Urothelium cell line (cell line): ENCODE results near the gene PRKRIP1.
"Not testable (repeated sequence)": the region's sequence is repeated elsewhere in the genome, so short reads cannot be mapped to it uniquely, and the experiment has no call there.

Experiments used
- DNase-seq: peaks from one replicate; pipeline ENCODE4 v3.0.0; 2011; ENCODE audit warnings: low spot score, mixed read lengths
- FAIRE-seq: peaks from 2 replicates; lab custom pipeline; 2011; peaks lifted over from hg19 to GRCh38; lab: Jason Lieb, UNC

PRKRIP1 gene

GRCh38 chr7:102395873-102396709, at the start of gene PRKRIP1:
Gene PRKRIP1, plus strand, starts transcription at chr7:102396363. Its CDS starts 49 bp downstream, at chr7:102396412.
- DNase-seq: peak; percentile 96
- peak; percentile 17 for FAIRE-seq

GRCh38 chr7:102346983-102347382, 49.2 kb upstream of the PRKRIP1 start:
- not testable (repeated sequence) for DNase-seq, FAIRE-seq

- not testable (repeated sequence) for FAIRE-seq, DNase-seq
Observed at GRCh38 chr7:102356344-102356743, 39.8 kb upstream of the PRKRIP1 start, which contains the start of gene SPDYE6. Gene SPDYE6, minus strand, starts transcription at chr7:102356444. Its CDS starts 421 bp downstream, at chr7:102356023.

DNA sequence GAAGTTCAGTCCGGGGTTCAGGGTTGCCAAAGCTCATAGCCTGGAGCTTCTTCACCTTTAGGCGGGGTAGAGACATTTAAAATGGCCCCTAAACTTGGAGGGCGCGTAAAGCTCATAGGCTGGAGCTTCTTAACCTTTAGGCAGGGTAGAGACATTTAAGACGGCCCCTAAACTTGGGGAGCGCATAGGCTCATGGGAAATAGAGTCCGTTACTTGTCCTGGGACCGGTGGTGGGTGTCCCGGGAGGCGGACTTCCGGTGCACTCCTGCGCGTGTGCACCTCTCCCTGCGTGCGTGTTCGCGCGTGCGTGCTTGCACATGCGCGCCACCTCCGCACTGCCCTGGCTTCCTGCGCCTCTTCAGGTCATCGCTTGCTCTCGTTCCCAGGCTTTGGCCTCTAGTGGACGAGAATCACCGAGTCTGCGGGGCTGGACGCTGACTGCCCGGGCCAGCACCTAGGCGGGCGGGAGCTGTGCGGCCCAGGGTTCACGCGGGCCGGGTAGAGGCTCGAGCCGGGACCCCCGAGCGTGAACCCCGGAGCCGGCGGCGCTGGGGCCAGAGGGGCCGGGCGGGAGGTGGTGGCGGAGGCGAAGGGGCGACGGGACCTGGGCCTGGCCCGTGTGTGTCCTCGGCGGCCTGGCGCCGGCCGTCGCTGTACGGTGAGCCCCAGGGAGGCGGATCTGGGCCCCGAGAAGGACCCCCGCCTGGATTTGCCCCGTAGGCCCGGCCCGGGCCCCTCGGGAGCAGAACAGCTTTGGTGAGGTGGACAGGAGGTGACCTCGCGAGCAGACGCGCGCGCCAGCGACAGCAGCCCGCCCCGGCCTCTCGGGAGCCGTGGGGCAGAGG, 32.4 kb upstream of the PRKRIP1 start:
- DNase-seq: peak; percentile 94
- FAIRE-seq: not testable (repeated sequence)

GRCh38 chr7:102364394-102364886, 31.7 kb upstream of the PRKRIP1 start:
- not testable (repeated sequence) for FAIRE-seq, DNase-seq

- not testable (repeated sequence) for FAIRE-seq, DNase-seq
Observed at GRCh38 chr7:102365390-102365789, 30.8 kb upstream of the PRKRIP1 start.

GRCh38 chr7:102370038-102370437, 26.1 kb upstream of the PRKRIP1 start:
- not testable (repeated sequence) for FAIRE-seq, DNase-seq

DNA sequence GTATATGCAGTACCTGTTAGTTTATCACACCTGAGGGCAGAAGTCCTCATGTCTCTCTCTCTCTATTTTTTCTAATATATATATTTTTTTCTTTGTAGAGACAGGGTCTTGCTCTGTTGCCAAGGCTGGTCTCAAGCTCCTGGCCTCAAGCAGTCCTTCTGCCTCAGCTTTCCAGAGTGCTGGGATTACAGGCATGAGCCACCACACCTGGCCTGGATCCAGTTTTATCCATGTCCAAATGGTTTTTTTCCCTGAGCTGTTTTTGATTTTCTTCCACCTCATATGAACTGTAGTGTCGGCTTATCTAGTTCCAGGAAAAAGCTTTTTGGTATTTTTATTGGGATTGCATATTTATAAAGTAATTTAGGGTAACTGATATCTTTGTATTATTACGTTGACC, 23.4 kb upstream of the PRKRIP1 start:
- not testable (repeated sequence) for DNase-seq

DNA sequence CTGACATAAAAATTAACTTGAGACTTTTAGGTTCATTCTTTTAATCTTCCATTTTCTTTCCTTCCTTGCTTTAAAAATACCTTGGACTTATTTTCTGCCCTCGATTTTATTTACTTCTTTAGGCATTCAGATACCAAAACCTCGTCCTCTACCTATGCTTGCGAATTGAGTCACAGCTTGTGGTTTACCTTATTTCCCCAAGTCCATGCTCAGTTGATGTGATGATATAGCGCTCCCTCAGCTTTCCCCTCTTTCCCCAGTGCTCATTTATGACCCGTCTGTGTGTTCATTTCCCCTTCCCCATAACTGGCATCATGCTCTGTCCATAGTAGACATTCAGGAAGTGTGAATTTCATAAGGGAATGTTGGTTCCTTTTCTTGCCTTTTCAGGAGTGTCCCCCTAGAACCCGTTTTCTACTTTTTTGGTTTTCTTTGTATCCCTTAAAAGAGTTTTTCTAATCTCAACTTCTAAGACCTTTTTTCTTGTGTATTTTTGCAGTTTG, 19.1 kb upstream of the PRKRIP1 start:
- no peak for FAIRE-seq
- DNase-seq: no peak

More for the DNA sequence above, 23.4 kb upstream of the PRKRIP1 start:
- FAIRE-seq: not testable (repeated sequence)

- not testable (repeated sequence) for DNase-seq, FAIRE-seq
Observed at GRCh38 chr7:102380837-102381236, 15.3 kb upstream of the PRKRIP1 start.

DNA sequence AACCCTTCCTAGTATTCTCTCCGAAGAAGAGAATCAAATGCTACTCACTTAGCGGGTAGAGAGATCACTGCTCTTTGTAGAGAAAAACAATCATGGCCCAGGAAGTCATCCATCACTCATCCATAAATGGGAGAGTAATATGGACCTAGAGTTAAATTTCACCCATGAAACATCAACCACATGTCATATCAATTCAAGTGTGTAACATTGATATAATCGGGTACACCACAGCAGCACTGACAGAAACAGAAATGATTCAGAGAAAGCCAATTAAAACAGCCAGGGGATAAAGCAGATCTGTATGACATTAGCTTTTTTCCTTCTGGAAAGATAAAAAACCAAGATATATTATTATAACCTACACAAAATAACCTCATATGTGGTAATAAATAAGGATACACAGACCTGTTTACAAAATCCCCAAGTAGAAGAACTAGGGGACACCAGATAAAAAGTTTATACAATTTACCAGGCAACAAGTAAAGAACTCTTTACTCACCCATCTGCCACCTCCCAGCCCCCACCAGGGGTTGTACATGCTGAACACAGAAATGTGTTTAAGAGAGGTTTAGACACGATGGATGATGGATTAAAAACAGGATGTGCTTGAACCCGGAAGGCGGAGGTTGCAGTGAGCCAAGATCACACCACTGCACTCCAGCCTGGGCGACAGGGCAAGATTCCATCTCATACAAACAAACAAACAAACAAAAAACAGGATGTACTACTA, 14.3 kb upstream of the PRKRIP1 start:
- not testable (repeated sequence) for DNase-seq, FAIRE-seq

DNA sequence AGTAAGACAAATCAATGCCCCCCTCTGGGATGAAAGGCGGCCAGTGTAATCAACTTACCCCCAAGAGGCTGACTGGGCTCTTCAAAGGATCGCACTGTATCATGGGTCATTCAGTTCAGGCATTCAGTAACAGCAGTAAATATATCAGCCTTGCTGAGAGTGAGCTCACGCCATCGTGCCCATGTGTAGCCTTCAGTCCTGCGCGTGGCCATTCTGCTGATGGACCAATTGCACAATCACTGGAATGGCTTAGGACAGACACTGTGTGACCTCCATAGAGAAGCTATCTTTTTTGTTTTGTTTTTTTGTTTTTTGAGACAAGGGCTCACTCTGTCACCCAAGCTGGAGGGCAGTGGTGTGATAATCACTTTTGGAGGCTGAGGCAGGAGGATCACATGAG, 9.1 kb upstream of the PRKRIP1 start:
- no peak for DNase-seq
- no peak for FAIRE-seq

GRCh38 chr7:102389810-102390209, 6.4 kb upstream of the PRKRIP1 start:
- DNase-seq (no peak), FAIRE-seq (no peak)

- DNase-seq: peak; percentile 91
- FAIRE-seq: peak; percentile 68
Observed at GRCh38 chr7:102390697-102391484, 5.3 kb upstream of the PRKRIP1 start.

DNA sequence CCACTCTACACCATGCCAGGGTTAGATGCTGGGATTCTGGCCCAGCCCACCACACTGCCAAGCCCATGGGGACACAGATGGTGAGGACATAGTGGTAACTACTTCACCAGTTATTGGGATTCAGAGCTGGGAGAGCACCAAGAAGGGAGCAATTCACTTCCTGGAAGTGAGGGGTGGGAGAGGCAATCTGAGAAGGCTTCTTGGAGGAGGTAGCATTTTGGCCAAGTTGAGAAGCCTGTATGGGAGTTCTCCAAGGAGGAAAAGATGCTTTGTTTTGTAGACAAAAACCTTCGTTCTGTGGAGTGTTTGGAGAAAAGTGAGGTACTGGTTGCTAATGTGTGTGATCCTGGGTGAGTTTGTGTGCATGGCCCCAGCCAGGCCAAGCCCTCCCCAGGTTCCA, 3.8 kb upstream of the PRKRIP1 start:
- DNase-seq: no peak
- no peak for FAIRE-seq

DNA sequence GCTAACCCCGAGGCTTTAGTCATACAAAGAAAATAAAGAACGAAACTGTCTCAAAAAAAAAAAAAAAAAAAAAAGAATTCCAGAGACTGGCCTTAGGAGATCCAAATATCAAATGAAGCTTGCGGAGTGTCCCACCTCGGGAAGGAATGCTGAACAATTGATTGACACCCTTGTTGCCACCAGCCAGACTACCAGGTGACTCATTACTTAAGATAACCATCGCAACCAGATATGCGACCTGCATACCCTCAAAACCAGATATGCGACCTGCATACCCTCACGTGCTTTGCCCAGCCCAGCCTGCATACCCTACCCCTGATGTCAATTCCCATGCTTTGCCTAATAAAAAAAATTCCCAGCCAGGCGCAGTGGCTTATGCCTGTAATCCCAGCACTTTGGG, 2.7 kb upstream of the PRKRIP1 start:
- peak; percentile 90 for FAIRE-seq

DNA sequence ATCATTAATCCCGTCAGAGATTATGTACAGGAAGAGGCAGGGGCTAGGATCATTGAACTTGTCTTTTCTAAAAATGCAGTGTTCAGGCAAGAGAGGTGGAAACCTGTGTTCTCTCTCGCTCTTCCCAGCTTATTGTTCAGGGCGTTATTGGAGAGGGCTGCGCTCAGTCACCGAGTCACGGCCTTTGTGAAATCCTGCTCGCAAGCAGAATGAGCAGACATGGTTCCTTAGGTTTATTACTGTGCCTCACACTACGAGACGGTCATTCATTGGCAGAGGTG, 631 bp upstream of the PRKRIP1 start:
- DNase-seq (no peak), FAIRE-seq (no peak)

More for the DNA sequence above, 2.7 kb upstream of the PRKRIP1 start:
- peak; percentile 82 for DNase-seq

- FAIRE-seq: no peak
- no peak for DNase-seq
Observed at GRCh38 chr7:102396710-102397019, 502 bp downstream of the PRKRIP1 start.

DNA sequence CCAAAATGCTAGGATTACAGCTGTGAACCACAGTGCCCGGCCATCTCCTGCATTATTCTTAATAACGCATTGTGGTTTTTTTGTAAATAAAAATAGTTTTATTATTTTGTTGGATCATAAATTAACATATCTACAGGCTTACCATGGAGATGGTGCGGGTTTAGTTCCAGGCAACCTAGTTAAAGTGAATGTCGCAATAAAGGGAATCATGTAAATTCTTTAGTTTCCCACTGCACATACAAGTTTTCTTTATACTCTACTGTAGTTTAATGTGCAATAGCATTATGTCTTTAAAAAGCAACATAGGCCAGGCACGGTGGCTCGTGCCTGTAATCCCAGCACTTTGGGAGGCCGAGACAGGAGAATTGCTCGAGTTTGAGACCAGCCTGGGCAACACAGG, 2.4 kb downstream of the PRKRIP1 start:
- DNase-seq (no peak), FAIRE-seq (no peak)

- FAIRE-seq: no peak
Observed at GRCh38 chr7:102400360-102400759, 4.2 kb downstream of the PRKRIP1 start.

More at GRCh38 chr7:102400360-102400759, 4.2 kb downstream of the PRKRIP1 start:
- no peak for DNase-seq
